Right lobe of liver (tissue), 6 donors: ENCODE measurements around the gene ZNF468. TPM values are rescaled to one million over a fixed set of nuclear protein-coding genes. Genes with fewer than 3 reads are reported as not detected.
A peak's percentile ranks its signal among the peaks of the same experiment; 100 is the strongest.

ENCODE experiments used
- ATAC-seq, 4 donors: fragments of 200-7000 bp; cut with Tn5 transposase; one replicate each; pipeline ENCODE4 v1.9.1; 2020; ENCODE audit warnings: mild to moderate bottlenecking in 4 of 4, moderate library complexity in 4 of 4
- DNase-seq, 3 donors: peaks; one replicate each; pipeline ENCODE4 v3.0.0-alpha.2; 2020
- H3K27ac ChIP-seq, 3 donors: fragments of 200-600 bp; one replicate each; pipeline ENCODE4 v1.8.0; 2022
- H3K27me3 ChIP-seq, 2 donors: fragments of 200-600 bp; one replicate each; pipeline ENCODE4 v1.8.0; 2022
- H3K36me3 ChIP-seq, 4 donors: fragments of 200-600 bp; sonication (generic) in 1 of 4; one replicate each; pipeline versions ENCODE4 v1.5.1 to v1.8.0; 2017 to 2022; ENCODE audit warnings: control low read depth in 1 of 4
- H3K4me1 ChIP-seq, 4 donors: fragments of 200-600 bp; sonication (generic) in 1 of 4; one replicate each; pipeline versions ENCODE4 v1.5.1 to v1.8.0; 2017 to 2022; ENCODE audit warnings: control low read depth in 1 of 4
- H3K4me3 ChIP-seq, 3 donors: fragments of 200-600 bp; one replicate each; pipeline ENCODE4 v1.8.0; 2022
- H3K9me3 ChIP-seq, 4 donors: fragments of 200-600 bp; sonication (generic) in 1 of 4; one replicate each; pipeline versions ENCODE4 v1.5.1 to v1.8.0; 2017 to 2022; ENCODE audit warnings: control low read depth in 1 of 4
- CTCF ChIP-seq, 4 donors: fragments of 200-600 bp in 3 of 4; fragments of 450-650 bp in 1 of 4; IDR thresholded peaks; one replicate each; pipeline versions ENCODE4 v1.5.1 to v1.8.0; 2016 to 2022; ENCODE audit warnings: antibody characterized with exemption in 4 of 4, mild to moderate bottlenecking in 2 of 4
- POLR2A ChIP-seq: fragments of 450-650 bp; IDR thresholded peaks from one replicate; pipeline ENCODE4 v1.6.1; 2017; ENCODE audit warnings: antibody characterized with exemption, mild to moderate bottlenecking
- WGBS: methylation state at CpG from one replicate; pipeline ENCODE4 v1.1.6; 2018; ENCODE audit warnings: low coverage, low lambda C conversion rate; ENCODE audit not compliant: insufficient coverage; ENCODE audit errors: missing lambda C conversion rate; 5-methylcytosine and 5-hydroxymethylcytosine counted together
- intact Hi-C, 2 donors: fragments of 100-400 bp; cut with DNase I; formaldehyde crosslinking; loops; one replicate each; pipeline versions ENCODE4 v1.11.2 to v1.14.1; 2022
- total RNA-seq, 6 experiments: library from RNA; depleted of rRNA in 2 of 6; stranded (reverse); fragments of >200 nt in 2 of 6; fragmentation: NEBNext Ultra II Directional in 3 of 6; extraction: Animal tissue kit (Norgen Biotek cat#: 25700) in 3 of 6; gene quantifications; one replicate each; pipeline versions ENCODE4 v1.1.0 to v1.2.4, GENCODE V29; 2016 to 2023
- donor health status: DM: no; HTN: yes; CAD: no.
- donor health status: DM: no; HTN: no; CAD: no.
- donor health status: DM: no; HTN: no; CAD: no.
- donor health status: DM: no; HTN: yes; CAD: no.
- donor health status: DM: no; HTN: yes; CAD: no.

The ZNF468 gene
- total RNA-seq, 6 experiments from 2014 or later, result 1.6 to 4.2 (median 2.9) TPM

- Histone ChIP-seq H3K9me3 (no peaks in the 10 kb centered on the region), H3K27me3 (no peaks in the 10 kb centered on the region), H3K4me1 (no peaks in the 10 kb centered on the region), H3K27ac (peak within 1 kb of the TSS; percentile 56 to 76 (median 62)), H3K36me3 (no peaks in the 10 kb centered on the region), H3K4me3 (peak within 1 kb of the TSS; percentile 48 to 66 (median 58))
- 2% methylated on average over 35 of the region's 56 CpGs for WGBS
- intact Hi-C loops, result no loop called here
- DNase-seq (peak; percentile 86 to 93 (median 90)), ATAC-seq (peak; percentile 99 to 100 (median 100))
- TF ChIP-seq CTCF (IDR thresholded peaks at IDR 0.05), result no peak
- TF ChIP-seq POLR2A, result peak; percentile 60
Observed at GRCh38 chr19:52897138-52897935, 39.9 kb upstream of the ZNF468 start, which contains the start of gene ZNF320. TSS of gene ZNF320 (minus strand) at chr19:52897635. CDS start at chr19:52890255, 7,380 bp downstream.

- DNase-seq (peak in 1 of 3 donors; percentile 20), ATAC-seq (peak in 3 of 4 donors; percentile 5 to 31 (median 24))
- H3K36me3 ChIP-seq, result no peaks in the 10 kb centered on the region
- H3K27ac ChIP-seq, result peak overlapping the region in 2 of 3 donors; percentile 56 to 62
- H3K4me3 ChIP-seq, result peak overlapping the region; percentile 48 to 66 (median 58)
- TF ChIP-seq CTCF (IDR thresholded peaks at IDR 0.05) (no peak), POLR2A (no peak)
- WGBS, result 49% methylated on average over 20 of the region's 24 CpGs
- no peaks in the 10 kb centered on the region for H3K9me3 ChIP-seq
- intact Hi-C loops, result no loop called here
- H3K4me1 ChIP-seq, result no peaks in the 10 kb centered on the region
- no peaks in the 10 kb centered on the region for H3K27me3 ChIP-seq
Observed at GRCh38 chr19:52896431-52897137, 39.2 kb upstream of the ZNF468 start.

- intact Hi-C loops, result no loop called here
- no peaks in the 10 kb centered on the region for H3K9me3 ChIP-seq
- ATAC-seq, result no peak
- H3K4me1 ChIP-seq, result no peaks in the 10 kb centered on the region
- no peaks in the 10 kb centered on the region for H3K27me3 ChIP-seq
- H3K4me3 ChIP-seq, result no peak overlapping the region
- WGBS, result 22% methylated on average over 3 of the region's 4 CpGs
- TF ChIP-seq POLR2A (no peak), CTCF (IDR thresholded peaks at IDR 0.05) (no peak)
- H3K36me3 ChIP-seq, result peaks cover 0 to 4% (median 0%) of the 10 kb centered on the region in 4 donors
- DNase-seq, result no peak
- H3K27ac ChIP-seq, result no peak overlapping the region
Observed at GRCh38 chr19:52891336-52891735, 33.9 kb upstream of the ZNF468 start.

- DNase-seq, result no peak
- no peaks in the 10 kb centered on the region for H3K9me3 ChIP-seq
- no peaks in the 10 kb centered on the region for H3K27me3 ChIP-seq
- intact Hi-C loops, result no loop called here
- no peak overlapping the region for H3K27ac ChIP-seq
- no peaks in the 10 kb centered on the region for H3K4me1 ChIP-seq
- TF ChIP-seq CTCF (IDR thresholded peaks at IDR 0.05) (no peak), POLR2A (no peak)
- no peak overlapping the region for H3K4me3 ChIP-seq
- H3K36me3 ChIP-seq, result peaks cover 0 to 4% (median 0%) of the 10 kb centered on the region in 4 donors
- no peak for ATAC-seq
- 96% methylated on average over 3 of the region's 4 CpGs for WGBS
Observed at GRCh38 chr19:52889931-52890330, 32.5 kb upstream of the ZNF468 start.
